ENCODE measurements around the gene STOML1.

STOML1 gene

DNA sequence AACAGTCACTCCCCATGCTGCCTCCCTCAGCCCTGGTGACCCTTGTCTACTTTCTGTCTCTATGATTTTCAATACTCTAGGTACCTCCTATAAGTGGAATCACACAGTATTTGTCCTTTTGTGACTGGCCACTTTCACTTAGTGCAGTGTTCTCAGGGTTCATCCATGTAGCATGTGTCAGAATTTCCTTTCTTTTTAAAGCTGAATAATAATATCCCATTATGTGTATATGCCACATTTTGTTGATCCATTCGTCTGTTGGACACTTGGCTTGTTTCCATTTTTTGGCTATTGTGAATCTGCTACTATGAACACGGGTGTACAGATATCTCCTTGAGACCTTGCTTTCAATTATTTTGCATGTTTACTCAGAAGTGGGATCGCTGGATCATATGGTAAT is 36.6 kb upstream of the STOML1 start:
- no peaks in the 10 kb centered on the region for H3K27me3 ChIP-seq (ENCODE audit: insufficient read depth, low read depth)
- H3K4me1 ChIP-seq (ENCODE audit: low read depth, poor library complexity, severe bottlenecking), result no peaks in the 10 kb centered on the region
- H4K20me1 ChIP-seq (ENCODE audit: insufficient read depth), result no peaks in the 10 kb centered on the region
- no peak overlapping the region for H3K4me3 ChIP-seq (IDR thresholded peaks at IDR 0.05; ENCODE audit: insufficient read depth, low read depth, low read length)
- no peak overlapping the region for H2AFZ ChIP-seq (ENCODE audit: low read depth)
- no peak overlapping the region for H3K4me2 ChIP-seq
- H3K27ac ChIP-seq, result no peak overlapping the region
- no peak overlapping the region for H3K9ac ChIP-seq
- no peaks in the 10 kb centered on the region for H3K79me2 ChIP-seq (ENCODE audit: insufficient read depth, low read depth)
- no peaks in the 10 kb centered on the region for H3K36me3 ChIP-seq (ENCODE audit: insufficient read depth)
- TF ChIP-seq, protein P1, sequence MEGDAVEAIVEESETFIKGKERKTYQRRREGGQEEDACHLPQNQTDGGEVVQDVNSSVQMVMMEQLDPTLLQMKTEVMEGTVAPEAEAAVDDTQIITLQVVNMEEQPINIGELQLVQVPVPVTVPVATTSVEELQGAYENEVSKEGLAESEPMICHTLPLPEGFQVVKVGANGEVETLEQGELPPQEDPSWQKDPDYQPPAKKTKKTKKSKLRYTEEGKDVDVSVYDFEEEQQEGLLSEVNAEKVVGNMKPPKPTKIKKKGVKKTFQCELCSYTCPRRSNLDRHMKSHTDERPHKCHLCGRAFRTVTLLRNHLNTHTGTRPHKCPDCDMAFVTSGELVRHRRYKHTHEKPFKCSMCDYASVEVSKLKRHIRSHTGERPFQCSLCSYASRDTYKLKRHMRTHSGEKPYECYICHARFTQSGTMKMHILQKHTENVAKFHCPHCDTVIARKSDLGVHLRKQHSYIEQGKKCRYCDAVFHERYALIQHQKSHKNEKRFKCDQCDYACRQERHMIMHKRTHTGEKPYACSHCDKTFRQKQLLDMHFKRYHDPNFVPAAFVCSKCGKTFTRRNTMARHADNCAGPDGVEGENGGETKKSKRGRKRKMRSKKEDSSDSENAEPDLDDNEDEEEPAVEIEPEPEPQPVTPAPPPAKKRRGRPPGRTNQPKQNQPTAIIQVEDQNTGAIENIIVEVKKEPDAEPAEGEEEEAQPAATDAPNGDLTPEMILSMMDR (conservative IDR thresholded peaks at IDR 0.05; ENCODE audit: low read depth, low read length), result no peak

DNA sequence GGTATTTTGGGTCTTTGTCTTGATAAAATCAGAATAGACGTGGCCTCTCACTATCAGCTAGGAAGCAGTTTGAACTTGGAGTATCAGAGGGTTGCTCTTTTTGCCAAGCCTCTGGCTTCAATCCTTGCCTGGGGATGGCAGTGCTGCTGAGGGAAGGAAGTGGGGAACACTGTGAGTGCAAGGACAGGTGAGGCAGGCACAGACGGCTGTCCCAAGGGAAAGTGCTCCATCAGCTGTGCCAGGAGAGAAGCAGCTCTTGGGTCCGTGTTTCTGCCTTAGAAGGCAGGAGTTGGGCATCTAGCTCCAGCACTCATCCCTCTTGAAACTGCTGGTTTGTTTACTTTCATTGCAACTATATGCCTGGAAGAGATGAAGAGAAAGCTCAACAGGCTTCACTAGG is 35.6 kb upstream of the STOML1 start:
- Histone ChIP-seq H3K4me3 (IDR thresholded peaks at IDR 0.05; ENCODE audit: insufficient read depth, low read depth, low read length) (no peak overlapping the region), H3K27ac (no peak overlapping the region), H4K20me1 (ENCODE audit: insufficient read depth) (no peaks in the 10 kb centered on the region), H3K27me3 (ENCODE audit: insufficient read depth, low read depth) (no peaks in the 10 kb centered on the region), H2AFZ (ENCODE audit: low read depth) (no peak overlapping the region), H3K4me2 (no peak overlapping the region), H3K4me1 (ENCODE audit: low read depth, poor library complexity, severe bottlenecking) (no peaks in the 10 kb centered on the region), H3K36me3 (ENCODE audit: insufficient read depth) (no peaks in the 10 kb centered on the region), H3K9ac (no peak overlapping the region), H3K79me2 (ENCODE audit: insufficient read depth, low read depth) (no peaks in the 10 kb centered on the region)
- TF ChIP-seq, protein P1 (conservative IDR thresholded peaks at IDR 0.05; ENCODE audit: low read depth, low read length), result no peak

DNA sequence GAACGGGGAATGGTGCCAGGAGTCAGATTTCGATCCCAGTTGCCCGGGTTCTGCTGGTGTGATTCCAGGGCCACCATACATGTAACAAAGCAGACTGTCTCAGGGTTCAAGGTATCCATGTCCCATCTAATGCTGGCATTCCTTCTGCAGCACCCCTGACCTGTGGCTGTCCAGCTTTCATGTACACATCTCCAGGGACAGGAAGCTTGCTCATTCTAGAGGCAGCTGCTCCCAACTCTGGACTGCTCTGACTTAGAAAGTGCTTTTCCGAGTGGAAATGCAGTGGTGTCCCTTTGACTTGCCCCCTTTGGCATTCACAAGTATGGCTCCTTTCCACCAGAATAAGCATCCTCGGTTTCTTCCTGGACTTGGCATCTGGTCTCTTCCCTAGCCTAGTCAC is 33.3 kb upstream of the STOML1 start:
- Histone ChIP-seq H3K4me3 (IDR thresholded peaks at IDR 0.05; ENCODE audit: insufficient read depth, low read depth, low read length) (no peak overlapping the region), H3K9ac (no peak overlapping the region), H3K36me3 (ENCODE audit: insufficient read depth) (no peaks in the 10 kb centered on the region), H4K20me1 (ENCODE audit: insufficient read depth) (no peaks in the 10 kb centered on the region), H3K4me2 (no peak overlapping the region), H3K27me3 (ENCODE audit: insufficient read depth, low read depth) (no peaks in the 10 kb centered on the region), H3K79me2 (ENCODE audit: insufficient read depth, low read depth) (no peaks in the 10 kb centered on the region), H3K4me1 (ENCODE audit: low read depth, poor library complexity, severe bottlenecking) (no peaks in the 10 kb centered on the region), H2AFZ (ENCODE audit: low read depth) (no peak overlapping the region), H3K27ac (no peak overlapping the region)
- TF ChIP-seq, protein P1 (conservative IDR thresholded peaks at IDR 0.05; ENCODE audit: low read depth, low read length), result no peak

DNA sequence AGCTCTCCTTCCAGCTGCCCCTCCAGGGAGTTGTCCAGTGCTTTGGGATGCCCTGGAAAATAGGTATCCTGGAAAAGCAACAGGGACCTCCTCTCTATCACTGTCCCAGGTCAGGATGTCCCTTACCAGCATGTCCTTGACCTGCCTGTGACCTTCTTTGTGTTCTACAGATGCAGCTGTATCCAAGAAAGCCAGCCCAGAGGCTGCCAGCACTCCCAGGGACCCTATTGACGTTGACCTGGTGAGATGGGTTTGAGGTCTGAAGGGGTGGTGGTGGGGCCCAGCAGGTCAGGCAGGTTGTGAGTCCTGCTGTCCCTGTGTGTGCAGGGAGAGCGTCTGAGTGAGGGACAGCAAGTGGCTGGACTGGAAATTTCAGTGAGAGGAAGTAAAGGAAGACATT is 32.6 kb upstream of the STOML1 start:
- Histone ChIP-seq H3K27me3 (ENCODE audit: insufficient read depth, low read depth) (no peaks in the 10 kb centered on the region), H3K4me3 (IDR thresholded peaks at IDR 0.05; ENCODE audit: insufficient read depth, low read depth, low read length) (no peak overlapping the region), H3K36me3 (ENCODE audit: insufficient read depth) (no peaks in the 10 kb centered on the region), H3K4me1 (ENCODE audit: low read depth, poor library complexity, severe bottlenecking) (no peaks in the 10 kb centered on the region), H4K20me1 (ENCODE audit: insufficient read depth) (no peaks in the 10 kb centered on the region), H3K9ac (no peak overlapping the region), H2AFZ (ENCODE audit: low read depth) (no peak overlapping the region), H3K27ac (no peak overlapping the region), H3K4me2 (no peak overlapping the region), H3K79me2 (ENCODE audit: insufficient read depth, low read depth) (no peaks in the 10 kb centered on the region)
- TF ChIP-seq, protein P1 (conservative IDR thresholded peaks at IDR 0.05; ENCODE audit: low read depth, low read length), result no peak
